NCI-H187 (cell line): ENCODE measurements around the gene CYP2A7.
"Not testable (repeated sequence)": the region's sequence is repeated elsewhere in the genome, so short reads cannot be mapped to it uniquely, and the experiment has no call there.

Experiments used
- DNase-seq, 2 experiments: peaks; one replicate each; lab custom pipeline; 2025; lab: John Stamatoyannopoulos, UW

Gene CYP2A7, protein sequence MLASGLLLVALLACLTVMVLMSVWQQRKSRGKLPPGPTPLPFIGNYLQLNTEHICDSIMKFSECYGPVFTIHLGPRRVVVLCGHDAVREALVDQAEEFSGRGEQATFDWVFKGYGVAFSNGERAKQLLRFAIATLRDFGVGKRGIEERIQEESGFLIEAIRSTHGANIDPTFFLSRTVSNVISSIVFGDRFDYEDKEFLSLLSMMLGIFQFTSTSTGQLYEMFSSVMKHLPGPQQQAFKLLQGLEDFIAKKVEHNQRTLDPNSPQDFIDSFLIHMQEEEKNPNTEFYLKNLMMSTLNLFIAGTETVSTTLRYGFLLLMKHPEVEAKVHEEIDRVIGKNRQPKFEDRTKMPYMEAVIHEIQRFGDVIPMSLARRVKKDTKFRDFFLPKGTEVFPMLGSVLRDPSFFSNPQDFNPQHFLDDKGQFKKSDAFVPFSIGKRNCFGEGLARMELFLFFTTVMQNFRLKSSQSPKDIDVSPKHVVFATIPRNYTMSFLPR

GRCh38 chr19:40882062-40882461, at the start of gene CYP2A7:
TSS of gene CYP2A7 (minus strand) at chr19:40882231. CDS start at chr19:40882210, 21 bp downstream.
- DNase-seq, result not testable (repeated sequence)

DNA sequence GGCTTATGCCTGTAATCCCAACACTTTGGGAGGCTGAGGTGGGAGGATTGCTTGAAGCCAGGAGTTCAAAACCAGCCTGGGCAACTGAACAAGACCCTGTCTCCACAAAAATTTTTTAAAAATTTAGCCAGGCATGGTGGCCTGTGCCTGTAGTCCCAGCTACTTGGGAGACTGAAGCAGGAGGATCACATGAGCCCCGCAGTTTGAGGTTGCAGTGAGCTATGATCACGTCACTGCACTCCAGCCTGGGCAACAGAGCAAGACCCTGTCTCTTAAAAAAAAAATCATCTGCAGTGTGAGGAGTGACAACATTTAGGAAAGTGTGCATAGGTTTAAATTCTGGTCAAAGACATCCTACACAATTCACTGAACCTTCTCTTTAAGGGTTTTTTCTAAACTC, 48.8 kb upstream of the CYP2A7 start:
- DNase-seq, result not testable (repeated sequence)

- DNase-seq, result not testable (repeated sequence)
These were observed 47.9 kb upstream of the CYP2A7 start for GRCh38 chr19:40929942-40930341.

DNA sequence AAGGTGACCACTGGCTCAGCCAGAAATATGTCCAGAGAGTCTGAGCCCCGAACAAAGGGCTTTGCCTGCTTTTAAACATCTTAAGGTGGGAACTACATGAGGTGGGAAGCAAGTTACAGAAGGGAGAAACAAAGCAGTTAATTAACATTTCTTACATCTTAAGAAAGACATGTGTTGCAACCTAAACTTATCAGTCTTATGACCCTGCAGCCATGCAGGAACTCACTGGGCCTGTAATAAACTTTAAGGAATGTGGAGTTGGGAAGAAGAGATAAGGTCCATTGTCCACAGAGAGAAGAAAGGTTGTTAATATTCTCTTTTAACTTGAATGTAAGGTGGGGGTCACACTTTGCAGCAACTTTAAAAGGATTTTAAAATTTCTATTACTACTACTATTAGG, 46.8 kb upstream of the CYP2A7 start:
- DNase-seq, result no peak

DNA sequence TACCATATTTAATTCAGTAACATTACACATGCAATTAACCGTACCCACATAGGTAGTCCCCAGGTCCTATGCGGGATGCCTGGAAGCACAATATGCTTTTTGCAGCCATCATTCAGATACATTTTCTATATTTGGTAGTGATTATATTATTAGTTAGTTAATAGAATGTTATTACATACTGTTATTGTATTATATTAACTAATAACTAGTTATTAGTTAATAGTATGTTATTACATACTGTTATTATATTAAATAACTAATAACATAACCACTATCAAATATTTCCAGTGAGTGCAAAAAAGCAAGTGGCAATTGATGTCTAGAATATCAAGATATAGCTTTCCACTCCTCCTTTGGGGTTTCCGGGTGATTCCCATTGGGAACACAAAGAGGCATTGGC, 45.5 kb upstream of the CYP2A7 start:
- no peak for DNase-seq

GRCh38 chr19:40926276-40926675, 44.2 kb upstream of the CYP2A7 start:
- not testable (repeated sequence) for DNase-seq

DNA sequence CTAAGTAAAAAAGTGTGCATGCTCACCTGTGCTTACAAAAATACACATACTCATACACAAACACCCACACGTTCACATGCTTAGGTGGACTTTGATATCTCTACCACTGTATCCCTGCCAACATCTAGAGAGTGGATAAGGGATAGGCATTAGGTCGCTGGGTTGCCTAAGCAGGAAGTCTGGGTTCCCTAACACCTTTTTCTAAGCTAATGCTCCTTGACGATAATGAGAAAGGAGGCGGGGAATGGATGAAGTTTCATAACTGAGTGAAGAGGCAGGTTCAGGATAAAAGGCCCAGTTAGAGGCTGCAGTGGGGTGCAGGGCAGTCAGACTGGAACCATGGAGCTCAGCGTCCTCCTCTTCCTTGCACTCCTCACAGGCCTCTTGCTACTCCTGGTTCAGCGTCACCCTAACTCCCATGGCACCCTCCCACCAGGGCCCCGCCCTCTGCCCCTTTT, 41.9 kb upstream of the CYP2A7 start:
- no peak for DNase-seq

DNA sequence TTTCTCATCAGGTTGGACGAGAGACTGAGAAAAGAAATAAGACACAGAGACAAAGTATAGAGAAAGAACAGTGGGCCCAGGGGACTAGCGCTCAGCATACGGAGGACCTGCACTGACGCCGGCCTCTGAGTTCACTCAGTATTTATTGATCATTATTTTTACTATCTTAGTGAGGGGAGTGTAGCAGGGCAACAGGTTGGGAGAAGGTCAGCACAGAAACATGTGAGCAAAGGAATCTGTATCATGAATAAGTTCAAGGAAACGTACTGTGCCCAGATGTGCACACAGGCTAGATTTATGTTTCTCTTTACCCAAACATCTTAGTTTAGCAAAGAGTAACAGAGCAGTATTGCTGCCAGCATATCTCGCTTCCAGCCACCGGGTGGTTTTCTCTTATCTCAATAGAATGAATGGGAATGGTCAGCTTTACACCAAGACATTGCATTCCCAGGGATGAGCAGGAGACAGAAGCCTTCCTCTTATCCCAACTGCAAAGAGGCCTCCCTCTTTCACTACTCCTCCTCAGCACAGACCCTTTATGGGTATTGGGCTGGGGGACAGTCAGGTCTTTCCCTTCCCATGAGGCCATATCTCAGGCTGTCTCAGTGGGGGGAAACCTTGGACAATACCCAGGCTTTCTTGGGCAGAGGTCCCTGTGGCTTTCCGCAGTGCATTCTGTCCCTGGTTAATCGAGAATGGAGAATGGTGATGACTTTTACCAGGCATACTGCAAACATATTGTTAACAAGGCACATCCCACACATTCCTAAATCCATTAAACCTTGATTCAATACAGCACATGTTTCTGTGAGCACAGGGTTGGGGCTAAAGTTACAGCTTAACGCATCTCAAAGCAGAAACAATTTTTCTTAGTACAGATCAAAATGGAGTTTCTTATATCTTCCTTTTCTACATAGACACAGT, 40.5 kb upstream of the CYP2A7 start:
- not testable (repeated sequence) for DNase-seq

DNA sequence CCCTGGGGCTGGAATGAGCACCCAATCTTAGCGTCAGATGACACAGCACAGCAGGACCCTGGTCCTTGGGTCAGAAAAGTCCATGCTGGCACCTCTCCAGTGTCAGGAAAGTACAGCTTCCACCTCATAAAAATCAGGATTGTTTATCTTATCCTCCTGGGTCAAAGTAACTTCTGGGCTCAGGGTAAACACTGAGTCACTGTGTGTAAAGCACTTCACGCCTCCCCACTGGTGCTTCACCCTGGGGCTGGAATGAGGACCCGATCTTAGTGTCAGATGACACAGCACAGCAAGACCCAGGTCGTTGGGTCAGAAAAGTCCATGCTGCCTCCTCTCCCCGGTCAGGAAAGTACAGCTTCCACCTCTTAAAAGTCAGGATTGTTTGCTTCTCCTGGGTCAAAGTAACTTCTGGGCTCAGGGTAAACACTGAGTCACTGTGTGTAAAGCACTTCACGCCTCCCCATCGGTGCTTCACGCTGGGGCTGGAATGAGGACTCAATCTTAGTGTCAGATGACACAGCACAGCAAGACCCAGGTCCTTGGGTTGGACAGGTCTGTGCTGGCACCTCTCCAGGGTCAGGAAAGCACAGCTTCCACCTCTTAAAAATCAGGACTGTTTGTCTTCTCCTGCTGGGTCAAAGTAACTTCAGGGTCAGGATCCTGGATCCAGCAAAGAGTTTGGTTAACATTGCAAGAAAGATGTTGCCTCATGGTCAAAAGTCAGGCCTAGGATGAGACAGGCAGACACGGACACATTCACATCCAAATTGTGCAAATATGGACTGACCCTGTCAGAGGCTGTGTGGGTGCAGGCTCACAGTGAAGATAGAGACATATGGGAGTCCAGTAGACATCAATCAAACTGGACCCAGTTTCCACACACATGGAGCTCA, 39.2 kb upstream of the CYP2A7 start:
- DNase-seq, result no peak

GRCh38 chr19:40920300-40921004, 38.4 kb upstream of the CYP2A7 start:
- DNase-seq, result no peak

GRCh38 chr19:40919530-40920299, 37.7 kb upstream of the CYP2A7 start:
- not testable (repeated sequence) for DNase-seq

DNA sequence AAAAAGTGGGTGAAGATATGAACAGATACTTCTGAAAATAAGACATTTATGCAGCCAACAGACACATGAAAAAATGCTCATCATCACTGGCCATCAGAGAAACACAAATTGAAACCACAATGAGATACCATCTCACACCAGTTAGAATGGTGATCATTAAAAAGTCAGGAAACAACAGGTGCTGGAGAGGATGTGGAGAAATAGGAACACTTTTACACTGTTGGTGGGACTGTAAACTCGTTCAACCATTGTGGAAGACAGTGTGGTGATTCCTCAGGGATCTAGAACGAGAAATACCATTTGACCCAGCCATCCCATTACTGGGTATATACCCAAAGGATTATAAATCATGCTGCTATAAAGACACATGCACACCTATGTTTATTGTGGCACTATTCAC, 36.3 kb upstream of the CYP2A7 start:
- not testable (repeated sequence) for DNase-seq

GRCh38 chr19:40908976-40909375, 26.9 kb upstream of the CYP2A7 start:
- DNase-seq, result no peak

- DNase-seq, result no peak
These were observed 26.1 kb upstream of the CYP2A7 start for GRCh38 chr19:40907968-40908735.

- DNase-seq, result no peak
These were observed 24.5 kb upstream of the CYP2A7 start for GRCh38 chr19:40906512-40906911.

DNA sequence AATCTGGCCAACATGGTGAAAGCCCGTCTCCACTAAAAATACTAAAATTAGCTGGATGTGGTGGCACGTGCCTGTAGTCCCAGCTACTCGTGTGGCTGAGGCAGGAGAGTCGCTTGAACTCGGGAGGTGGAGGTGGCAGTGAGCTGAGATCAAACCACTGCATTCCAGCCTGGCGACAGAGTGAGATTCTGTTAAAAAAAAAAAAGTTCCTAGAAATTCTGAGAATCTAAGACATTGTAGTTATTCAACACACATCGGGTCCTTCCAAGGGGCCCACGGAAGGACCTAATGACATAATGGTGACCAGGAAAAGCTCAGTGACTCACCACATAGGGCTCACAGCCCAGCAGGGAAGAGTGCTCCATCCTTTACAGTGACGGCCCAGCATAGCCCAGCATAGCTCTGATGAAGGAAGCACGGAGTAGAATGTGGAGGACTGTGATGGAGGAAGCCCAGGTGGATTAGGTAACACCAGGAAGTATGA, 22.7 kb upstream of the CYP2A7 start:
- DNase-seq, result not testable (repeated sequence)

GRCh38 chr19:40901975-40902750, 20.1 kb upstream of the CYP2A7 start:
- DNase-seq, result not testable (repeated sequence)

GRCh38 chr19:40900521-40900920, 18.5 kb upstream of the CYP2A7 start:
- not testable (repeated sequence) for DNase-seq
